CD4-positive, alpha-beta T cell (primary cell): ENCODE data around the gene DENND6B. TPM values are rescaled to one million over a fixed set of nuclear protein-coding genes. Genes with fewer than 3 reads are reported as not detected.

ENCODE experiments used
- ATAC-seq: fragments of 200-7000 bp; cut with Tn5 transposase; one replicate; pipeline ENCODE4 v1.10.0; 2022; ENCODE audit warnings: mild to moderate bottlenecking; ENCODE audit not compliant: poor library complexity
- CTCF ChIA-PET: fragments of 350-600 bp; sonication (Branson Sonifier 250); formaldehyde crosslinking; loops from one replicate; lab custom pipeline; 2021; ENCODE audit warnings: antibody characterized with exemption, inconsistent platforms; lab: Charles Lee
- POLR2A ChIA-PET: fragments of 350-600 bp; sonication (Branson Sonifier 250); formaldehyde crosslinking; loops from one replicate; lab custom pipeline; 2021; ENCODE audit warnings: antibody characterized with exemption, inconsistent platforms; lab: Charles Lee
- DNase-seq, 14 experiments: peaks; one replicate each; pipeline ENCODE4 v3.0.0-alpha.2; 2013 to 2020; ENCODE audit warnings: mixed read lengths in 2 of 14
- H3K27ac ChIP-seq, 2 donors: one replicate each; pipeline versions ENCODE4 v1.5.1 to v1.7.0; 2013; ENCODE audit warnings: low read length in 2 of 2, low read depth in 1 of 2, mild to moderate bottlenecking in 1 of 2
- H3K27me3 ChIP-seq, 2 experiments: 1 replicate in 1 of 2; 2 replicates in 1 of 2; pipeline versions ENCODE4 v1.6.1 to v1.7.0; 2013; ENCODE audit warnings: low read length in 2 of 2, control low read depth in 1 of 2, mild to moderate bottlenecking in 1 of 2, moderate library complexity in 1 of 2; ENCODE audit not compliant: insufficient read depth in 2 of 2, control insufficient read depth in 1 of 2
- H3K36me3 ChIP-seq: one replicate; pipeline ENCODE4 v1.6.1; 2013; ENCODE audit warnings: low read length, control low read depth; ENCODE audit not compliant: insufficient read depth
- H3K4me1 ChIP-seq: one replicate; pipeline ENCODE4 v1.6.1; 2013; ENCODE audit warnings: low read length, control low read depth; ENCODE audit not compliant: insufficient read depth
- H3K4me3 ChIP-seq: one replicate; pipeline ENCODE4 v1.5.1; 2013; ENCODE audit warnings: mild to moderate bottlenecking, low read length, moderate library complexity
- H3K9me3 ChIP-seq, 2 experiments: 1 replicate in 1 of 2; 2 replicates in 1 of 2; pipeline versions ENCODE4 v1.6.1 to v1.7.0; 2013; ENCODE audit warnings: low read length in 2 of 2, mild to moderate bottlenecking in 2 of 2, control low read depth in 1 of 2, moderate library complexity in 1 of 2; ENCODE audit not compliant: control insufficient read depth in 1 of 2, insufficient read depth in 1 of 2
- H3K27ac Mint-ChIP-seq: one replicate; pipeline ENCODE4 v1.8.0; 2020; ENCODE audit warnings: mixed read lengths
- H3K27me3 Mint-ChIP-seq: one replicate; pipeline ENCODE4 v1.8.0; 2021; ENCODE audit warnings: mixed read lengths
- H3K36me3 Mint-ChIP-seq: one replicate; pipeline ENCODE4 v1.8.0; 2021; ENCODE audit warnings: low read depth, mixed read lengths
- H3K4me1 Mint-ChIP-seq: one replicate; pipeline ENCODE4 v1.8.0; 2021; ENCODE audit warnings: low read depth, mixed read lengths
- H3K4me3 Mint-ChIP-seq: one replicate; pipeline ENCODE4 v1.8.0; 2020; ENCODE audit warnings: mild to moderate bottlenecking, mixed read lengths
- H3K9me3 Mint-ChIP-seq: one replicate; pipeline ENCODE4 v1.8.0; 2020; ENCODE audit warnings: mixed read lengths
- CTCF ChIP-seq: fragments of 200-600 bp; IDR thresholded peaks from one replicate; pipeline ENCODE4 v1.8.0; 2022; ENCODE audit warnings: antibody characterized with exemption, mild to moderate bottlenecking
- intact Hi-C, 2 experiments: fragments of 100-400 bp; cut with DNase I in 1 of 2; cut with micrococcal nuclease in 1 of 2; formaldehyde crosslinking; loops; one replicate each; pipeline versions ENCODE4 v1.15.1 to v1.9.0; 2023 to 2025; cut with DNase I, micrococcal nuclease
- total RNA-seq, 174 experiments: library from RNA in 2 of 174; stranded (reverse) in 2 of 174; gene quantifications; one replicate each; pipeline ENCODE4 v1.2.3 and lab custom pipeline; 2021 to 2026

Gene DENND6B
- total RNA-seq, 2 experiments from 2014 or later, result 1.8 to 1.9 TPM

- Histone ChIP-seq H3K4me3 (no peak overlapping the region), H3K36me3 (peaks cover 2% of the 10 kb centered on the region), H3K27ac (no peak overlapping the region), H3K4me1 (peaks cover 25% of the 10 kb centered on the region), H3K9me3 (no peaks in the 10 kb centered on the region), H3K27me3 (peaks cover under 1 to 4% of the 10 kb centered on the region in 2 experiments)
- no peak overlapping the region for H3K27ac Mint-ChIP-seq
- no peak overlapping the region for H3K4me3 Mint-ChIP-seq
- intact Hi-C loops, result no loop called here
- no peaks in the 10 kb centered on the region for H3K36me3 Mint-ChIP-seq
- no peak for DNase-seq
- H3K4me1 Mint-ChIP-seq, result peaks cover 16% of the 10 kb centered on the region
- CTCF ChIA-PET, result no interaction called here
- ATAC-seq, result no peak
- no peaks in the 10 kb centered on the region for H3K9me3 Mint-ChIP-seq
- no peak for TF ChIP-seq CTCF
- POLR2A ChIA-PET, result no interaction called here
- peaks cover 5% of the 10 kb centered on the region for H3K27me3 Mint-ChIP-seq
Measured at GRCh38 chr22:50313021-50313420, 13.8 kb downstream of the DENND6B start.

- no peaks in the 10 kb centered on the region for H3K9me3 ChIP-seq
- H3K27me3 ChIP-seq, result peaks cover 2 to 7% of the 10 kb centered on the region in 2 experiments
- ATAC-seq, result no peak
- Mint-ChIP-seq H3K27ac (no peak overlapping the region), H3K36me3 (no peaks in the 10 kb centered on the region), H3K9me3 (no peaks in the 10 kb centered on the region), H3K4me1 (peaks cover 16% of the 10 kb centered on the region), H3K4me3 (no peak overlapping the region), H3K27me3 (peaks cover 5% of the 10 kb centered on the region)
- POLR2A ChIA-PET, result no interaction called here
- intact Hi-C loops, result no loop called here
- H3K4me3 ChIP-seq, result no peak overlapping the region
- H3K4me1 ChIP-seq, result peaks cover 27% of the 10 kb centered on the region
- H3K36me3 ChIP-seq, result peaks cover 2% of the 10 kb centered on the region
- no peak for TF ChIP-seq CTCF
- no peak overlapping the region for H3K27ac ChIP-seq
- DNase-seq, result no peak
- CTCF ChIA-PET, result no interaction called here
Measured at GRCh38 chr22:50312371-50312770, 14.4 kb downstream of the DENND6B start.

GRCh38 chr22:50311606-50312351 lies 15.0 kb downstream of the DENND6B start:
- Histone ChIP-seq H3K4me1 (peaks cover 31% of the 10 kb centered on the region), H3K4me3 (no peak overlapping the region), H3K27ac (no peak overlapping the region), H3K27me3 (peaks cover 4 to 12% of the 10 kb centered on the region in 2 experiments), H3K36me3 (peaks cover 2% of the 10 kb centered on the region), H3K9me3 (peaks cover 0 to under 1% of the 10 kb centered on the region in 2 experiments)
- Mint-ChIP-seq H3K9me3 (no peaks in the 10 kb centered on the region), H3K4me1 (peaks cover 16% of the 10 kb centered on the region), H3K4me3 (no peak overlapping the region), H3K27ac (no peak overlapping the region), H3K27me3 (peaks cover 5% of the 10 kb centered on the region), H3K36me3 (no peaks in the 10 kb centered on the region)
- ChIA-PET POLR2A (no interaction called here), CTCF (no interaction called here)
- no peak for ATAC-seq
- no peak for TF ChIP-seq CTCF
- intact Hi-C loops, result no loop called here
- DNase-seq, result no peak
